GM12801 (cell line): ENCODE measurements around the gene DSN1.

Experiments
- CTCF ChIP-seq: IDR thresholded peaks from one replicate; pipeline ENCODE4 v1.5.1; 2011; ENCODE audit warnings: control low read depth; ENCODE audit not compliant: insufficient read length; ENCODE audit errors: extremely low read depth

DSN1 gene

GRCh38 chr20:36745927-36746659 is 27.5 kb downstream of the DSN1 start, which contains the start of gene NDRG3:
Gene NDRG3 (minus strand): TSS chr20:36746090. CDS start chr20:36721735, 24,355 bp downstream.
- TF ChIP-seq CTCF = no peak

- TF ChIP-seq CTCF = no peak
These were observed 28.2 kb downstream of the DSN1 start for GRCh38 chr20:36745234-36745926.

DNA sequence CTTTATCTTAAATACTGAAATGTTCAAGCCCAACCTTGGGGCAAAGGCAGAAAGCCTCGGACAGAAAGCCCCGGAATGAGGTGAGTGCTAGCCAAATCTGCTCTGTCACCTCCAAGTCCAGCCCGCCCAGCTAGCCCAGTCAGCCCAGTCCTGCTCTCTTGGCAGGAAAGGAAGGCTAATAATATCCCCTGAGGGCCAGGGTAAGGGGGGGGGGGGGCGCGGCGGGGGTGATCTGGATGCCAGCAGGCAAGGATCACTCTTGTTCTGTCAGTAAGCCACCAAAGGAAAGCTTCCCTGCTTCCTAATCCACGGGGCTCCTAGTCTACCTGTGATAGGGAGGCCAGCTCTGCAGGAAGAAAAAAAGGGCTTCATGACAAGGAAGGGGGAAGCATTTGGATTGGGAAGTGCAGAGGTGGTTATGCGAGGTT is 28.8 kb downstream of the DSN1 start:
- no peak for TF ChIP-seq CTCF

DNA sequence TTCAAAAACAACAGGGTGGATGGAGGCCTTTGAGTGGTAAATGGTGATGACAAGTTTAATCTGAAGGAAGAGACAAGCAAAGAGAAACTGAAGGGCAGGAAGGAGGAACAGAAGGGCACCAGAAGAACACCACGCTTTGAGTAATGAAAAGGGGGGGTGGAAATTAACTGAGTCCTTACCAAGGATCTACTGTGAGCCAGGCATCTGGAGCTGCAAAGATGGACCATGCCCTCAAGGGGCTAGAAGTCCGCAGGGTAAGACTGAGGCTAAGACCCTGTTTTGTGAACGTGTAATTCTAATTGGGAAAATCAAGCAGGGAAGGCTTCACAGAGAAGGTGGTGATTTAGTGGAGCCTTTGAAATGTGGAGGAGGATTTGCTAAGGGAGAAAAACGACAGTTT is 29.3 kb downstream of the DSN1 start:
- TF ChIP-seq CTCF = no peak

GRCh38 chr20:36742558-36742957 is 31.0 kb downstream of the DSN1 start:
- TF ChIP-seq CTCF = no peak

DNA sequence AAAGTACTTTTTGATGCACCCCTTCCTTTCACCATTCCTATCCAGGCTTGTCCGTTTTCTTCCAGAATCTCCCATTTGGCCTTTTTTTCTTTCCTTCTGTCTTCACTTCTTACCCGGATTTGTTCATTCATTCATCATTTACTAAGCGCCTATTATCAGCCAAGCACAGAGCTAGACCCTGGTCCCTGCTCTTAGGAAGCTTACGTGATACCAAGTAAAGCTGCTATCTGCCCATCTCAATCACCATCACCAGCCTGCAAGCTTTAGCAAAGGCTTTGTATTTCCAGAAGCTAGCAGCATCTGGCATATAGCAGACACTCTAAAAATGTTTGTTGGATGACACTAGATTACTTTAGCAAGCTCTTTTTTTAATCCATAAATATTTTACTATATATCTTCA is 32.5 kb downstream of the DSN1 start:
- no peak for TF ChIP-seq CTCF

- TF ChIP-seq CTCF = no peak
These were observed 36.4 kb downstream of the DSN1 start for GRCh38 chr20:36737183-36737499.
